Left hindlimb (tissue), 1 donor: Measurements from ENCODE around the gene LDLR.

Experiments
- DNase-seq: peaks from one replicate; pipeline ENCODE4 v3.0.0-alpha.2; 2018

The LDLR gene

DNA sequence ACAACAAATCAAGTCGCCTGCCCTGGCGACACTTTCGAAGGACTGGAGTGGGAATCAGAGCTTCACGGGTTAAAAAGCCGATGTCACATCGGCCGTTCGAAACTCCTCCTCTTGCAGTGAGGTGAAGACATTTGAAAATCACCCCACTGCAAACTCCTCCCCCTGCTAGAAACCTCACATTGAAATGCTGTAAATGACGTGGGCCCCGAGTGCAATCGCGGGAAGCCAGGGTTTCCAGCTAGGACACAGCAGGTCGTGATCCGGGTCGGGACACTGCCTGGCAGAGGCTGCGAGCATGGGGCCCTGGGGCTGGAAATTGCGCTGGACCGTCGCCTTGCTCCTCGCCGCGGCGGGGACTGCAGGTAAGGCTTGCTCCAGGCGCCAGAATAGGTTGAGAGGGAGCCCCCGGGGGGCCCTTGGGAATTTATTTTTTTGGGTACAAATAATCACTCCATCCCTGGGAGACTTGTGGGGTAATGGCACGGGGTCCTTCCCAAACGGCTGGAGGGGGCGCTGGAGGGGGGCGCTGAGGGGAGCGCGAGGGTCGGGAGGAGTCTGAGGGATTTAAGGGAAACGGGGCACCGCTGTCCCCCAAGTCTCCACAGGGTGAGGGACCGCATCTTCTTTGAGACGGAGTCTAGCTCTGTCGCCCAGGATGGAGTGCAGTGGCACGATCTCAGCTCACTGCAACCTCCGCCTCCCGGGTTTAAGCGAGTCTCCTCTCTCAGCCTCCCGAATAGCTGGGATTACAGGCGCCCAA is at the start of gene LDLR:
Gene LDLR (plus strand): TSS at position 210 of the 760 bp plus-strand sequence. CDS start 86 bp downstream, at position 296.
- peak; percentile 89 for DNase-seq

DNA sequence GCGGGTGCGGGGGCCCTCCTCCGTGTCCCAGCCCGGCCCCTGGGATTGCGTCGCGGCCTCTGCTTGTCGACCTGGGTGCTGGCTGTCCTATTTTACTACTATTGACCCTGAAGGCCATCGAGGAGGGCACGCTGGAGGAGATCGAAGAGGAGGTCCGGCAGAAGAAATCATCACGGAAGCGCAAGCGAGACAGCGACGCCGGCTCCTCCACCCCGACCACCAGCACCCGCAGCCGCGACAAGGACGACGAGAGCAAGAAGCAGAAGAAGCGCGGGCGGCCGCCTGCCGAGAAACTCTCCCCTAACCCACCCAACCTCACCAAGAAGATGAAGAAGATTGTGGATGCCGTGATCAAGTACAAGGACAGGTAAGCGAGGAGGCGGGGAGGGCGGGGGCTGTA is 48.1 kb upstream of the LDLR start:
- DNase-seq = no peak

DNA sequence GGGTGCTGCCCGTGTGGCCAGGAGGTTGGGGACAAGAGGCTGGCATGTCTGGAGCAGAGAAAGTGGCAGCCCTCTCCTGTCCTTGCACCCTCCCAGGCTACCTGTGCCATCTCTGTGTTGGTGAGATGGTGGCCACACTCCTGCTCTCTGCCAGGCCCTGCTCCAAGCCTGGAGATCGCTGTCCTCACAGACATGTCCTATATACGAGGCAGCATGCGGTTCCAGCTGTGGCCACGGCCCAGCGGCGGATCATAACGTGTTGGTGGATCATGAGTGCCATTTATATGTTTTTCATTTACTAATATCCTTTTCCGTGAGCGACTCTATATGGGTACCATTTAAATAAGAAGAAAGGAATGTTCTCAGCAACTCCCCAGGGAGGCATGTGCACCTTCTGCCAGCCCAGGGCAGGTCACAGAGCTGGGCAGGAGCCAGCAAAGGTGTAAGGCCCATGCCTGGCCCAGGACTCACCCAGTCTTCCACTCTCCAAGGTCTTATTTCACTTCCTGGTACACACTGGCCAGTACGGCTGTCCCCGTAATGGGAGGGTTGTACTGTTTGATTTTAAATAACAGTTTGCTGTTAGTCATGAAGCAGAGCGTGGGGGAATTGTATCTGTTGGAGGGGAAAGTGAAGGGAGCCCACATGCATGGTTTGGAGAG is 47.2 kb upstream of the LDLR start:
- DNase-seq = no peak

- DNase-seq = no peak
Observed at GRCh38 chr19:11044431-11044830, 44.8 kb upstream of the LDLR start.

DNA sequence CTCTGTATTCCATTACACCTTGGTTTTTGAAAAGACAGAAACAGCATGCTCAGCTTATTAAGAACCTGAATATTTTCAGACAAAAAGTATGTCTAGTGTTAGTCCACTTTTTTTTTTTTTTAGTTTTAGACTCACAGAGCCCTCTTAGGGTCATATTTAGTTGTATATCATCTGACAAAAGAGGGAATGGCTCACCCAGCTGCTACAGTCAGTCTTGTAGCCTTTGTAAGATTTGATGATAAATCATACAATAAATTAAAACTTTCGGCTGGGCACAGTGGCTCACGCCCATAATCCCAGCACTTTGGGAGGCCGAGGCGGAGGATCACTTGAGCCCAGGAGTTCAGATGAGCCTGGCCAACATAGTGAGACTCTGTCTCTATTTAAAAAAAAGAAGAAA is 43.7 kb upstream of the LDLR start:
- no peak for DNase-seq

GRCh38 chr19:11046605-11047354 is 42.5 kb upstream of the LDLR start:
- no peak for DNase-seq

DNA sequence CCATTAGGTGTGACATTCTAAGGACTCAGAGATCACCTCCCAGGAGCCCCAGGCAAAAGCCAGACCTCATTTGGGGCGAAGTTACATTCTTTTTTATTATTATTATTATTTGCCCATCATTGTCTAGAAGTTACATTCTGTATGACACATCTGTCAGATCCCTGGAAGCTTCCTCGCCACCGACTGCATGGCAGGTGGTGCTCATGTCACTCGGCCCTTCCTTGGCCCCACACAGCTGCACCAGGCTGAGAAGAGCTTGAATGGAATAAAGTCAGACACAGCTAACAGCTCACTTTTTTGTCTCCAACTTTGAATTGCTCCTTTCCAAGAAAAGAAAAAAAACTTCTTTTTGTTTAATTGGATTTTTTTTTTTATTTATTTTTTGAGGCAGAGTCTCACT is 41.4 kb upstream of the LDLR start:
- DNase-seq = no peak

DNA sequence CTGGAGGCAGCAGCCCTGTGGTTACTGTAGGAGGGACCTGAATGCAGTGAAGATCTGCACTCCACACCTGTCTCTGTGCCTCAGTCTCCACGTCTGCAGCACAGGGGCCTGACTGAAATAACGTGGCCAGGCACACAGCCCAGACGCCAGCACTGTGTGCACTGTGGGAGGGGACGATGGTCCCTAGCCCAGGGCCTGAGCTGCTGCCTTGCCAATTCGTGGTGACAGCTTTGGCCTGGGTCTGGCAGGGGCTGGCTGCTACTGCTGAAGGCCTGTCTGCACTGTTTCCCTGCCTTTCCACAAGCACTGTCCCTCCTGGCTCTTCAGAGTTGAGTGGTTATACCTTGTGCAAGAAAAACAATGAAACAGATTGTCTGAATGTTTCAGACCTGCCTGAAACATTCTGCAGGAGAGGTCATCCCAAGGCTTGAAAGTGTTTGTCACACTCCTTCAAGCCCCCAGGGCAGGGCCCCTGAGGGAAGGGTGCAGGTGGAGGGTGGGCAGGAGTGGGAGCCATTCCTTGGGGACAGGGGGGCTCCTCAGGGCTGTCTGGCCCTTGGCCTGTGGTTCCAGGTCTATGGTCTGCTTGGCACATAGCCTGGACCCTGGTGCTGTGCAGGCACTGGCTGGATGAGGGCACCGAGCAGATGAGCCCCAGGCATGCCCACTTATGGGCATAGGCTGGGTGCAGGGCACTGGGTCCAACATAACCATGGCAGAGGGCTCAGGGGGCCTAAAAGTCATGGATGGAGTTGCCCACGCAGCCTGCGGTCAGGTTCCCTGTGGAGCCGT is 38.7 kb upstream of the LDLR start:
- DNase-seq = no peak

- DNase-seq = no peak
Observed at GRCh38 chr19:11053817-11054195, 35.5 kb upstream of the LDLR start.

GRCh38 chr19:11054200-11054599 is 35.1 kb upstream of the LDLR start:
- no peak for DNase-seq

- DNase-seq = no peak
Observed at GRCh38 chr19:11054628-11055027, 34.6 kb upstream of the LDLR start.

- DNase-seq = no peak
Observed at GRCh38 chr19:11058246-11059030, 30.8 kb upstream of the LDLR start.

DNA sequence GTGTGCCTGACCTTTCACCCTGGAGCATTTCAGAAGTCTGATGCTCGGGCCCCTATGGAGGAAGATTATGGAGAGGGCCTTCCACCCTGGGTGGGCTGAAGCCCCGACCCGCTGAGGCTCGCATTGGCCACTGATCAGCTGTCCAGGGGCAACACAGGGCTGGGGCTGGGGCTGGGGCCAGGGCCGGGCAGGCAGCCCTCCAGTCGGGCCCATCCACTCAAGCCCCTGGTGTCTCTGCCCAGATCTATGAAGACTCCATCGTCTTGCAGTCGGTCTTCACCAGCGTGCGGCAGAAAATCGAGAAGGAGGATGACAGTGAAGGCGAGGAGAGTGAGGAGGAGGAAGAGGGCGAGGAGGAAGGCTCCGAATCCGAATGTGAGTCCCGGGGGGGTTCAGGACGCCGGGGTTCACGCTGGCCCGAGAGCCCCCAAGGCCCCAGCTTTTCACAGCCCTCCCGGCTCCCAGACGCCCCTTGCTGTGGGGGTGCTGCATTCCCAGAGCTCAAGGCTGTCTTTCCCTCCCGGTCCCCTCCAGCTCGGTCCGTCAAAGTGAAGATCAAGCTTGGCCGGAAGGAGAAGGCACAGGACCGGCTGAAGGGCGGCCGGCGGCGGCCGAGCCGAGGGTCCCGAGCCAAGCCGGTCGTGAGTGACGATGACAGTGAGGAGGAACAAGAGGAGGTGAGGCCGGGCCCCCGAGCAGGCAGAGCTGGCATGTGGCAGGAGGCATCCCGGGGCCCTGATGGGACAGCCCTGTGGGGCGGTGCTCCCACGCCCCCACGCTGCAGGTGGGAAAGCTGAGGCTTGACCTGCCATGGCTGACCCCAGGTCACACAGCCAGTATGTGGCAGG is 29.5 kb upstream of the LDLR start:
- DNase-seq = no peak

GRCh38 chr19:11061952-11062351 is 27.3 kb upstream of the LDLR start:
- DNase-seq = no peak

GRCh38 chr19:11063434-11063833 is 25.8 kb upstream of the LDLR start:
- DNase-seq = no peak

- no peak for DNase-seq
Observed at GRCh38 chr19:11064831-11065303, 24.4 kb upstream of the LDLR start.

DNA sequence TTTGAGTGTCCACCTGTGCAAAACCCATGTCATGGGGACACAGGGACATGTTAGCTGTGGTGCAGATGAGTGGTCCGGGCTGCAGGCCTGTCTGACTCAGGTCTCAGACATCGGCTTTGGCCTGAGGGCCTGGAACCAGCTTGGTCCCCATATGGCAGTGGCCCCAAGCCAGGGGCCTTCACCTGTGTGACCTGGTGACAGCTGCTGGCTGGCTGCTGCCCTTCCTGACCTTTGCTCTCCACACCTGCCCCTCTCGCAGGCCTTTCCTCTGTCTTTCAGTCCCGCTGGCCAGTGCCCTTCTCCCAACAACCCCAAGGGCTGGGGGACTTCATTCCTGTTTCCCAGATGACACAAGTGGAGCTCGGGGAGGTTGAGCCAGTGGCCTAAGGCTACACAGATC is 22.9 kb upstream of the LDLR start:
- no peak for DNase-seq

DNA sequence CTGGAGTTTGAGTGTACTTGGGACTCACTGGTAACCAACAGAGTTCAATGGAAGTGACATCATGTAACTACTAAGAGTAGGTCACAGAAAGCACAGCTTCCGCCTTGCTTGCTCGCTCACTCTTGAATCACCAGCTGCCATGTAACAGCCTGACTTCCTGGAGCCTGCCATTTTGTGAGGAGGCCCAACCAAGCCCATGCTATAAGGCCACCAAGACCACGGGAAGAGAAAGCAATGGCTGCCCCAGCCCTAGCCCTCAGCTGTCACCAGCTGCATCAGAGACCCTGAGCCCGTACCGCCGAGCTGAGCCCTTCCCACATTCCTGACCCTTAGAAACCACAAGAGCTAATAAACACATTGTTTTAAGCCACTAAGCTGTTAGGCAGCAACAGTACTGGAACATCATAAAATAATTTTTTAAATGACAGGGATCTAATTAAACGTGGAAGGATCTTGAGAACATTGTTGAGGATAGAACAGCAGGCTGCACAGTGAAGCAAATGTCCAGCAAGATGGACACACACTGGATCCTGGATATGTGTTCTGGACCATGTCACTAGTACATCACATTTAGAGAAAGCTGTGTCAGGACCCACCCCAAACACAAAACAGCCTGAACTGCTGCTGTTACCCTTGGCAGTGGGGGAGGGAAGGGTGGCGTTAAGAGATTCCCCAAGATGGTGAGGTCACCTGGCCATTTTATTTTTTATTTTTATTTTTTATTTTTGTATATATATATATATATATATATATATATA is 21.7 kb upstream of the LDLR start:
- no peak for DNase-seq

DNA sequence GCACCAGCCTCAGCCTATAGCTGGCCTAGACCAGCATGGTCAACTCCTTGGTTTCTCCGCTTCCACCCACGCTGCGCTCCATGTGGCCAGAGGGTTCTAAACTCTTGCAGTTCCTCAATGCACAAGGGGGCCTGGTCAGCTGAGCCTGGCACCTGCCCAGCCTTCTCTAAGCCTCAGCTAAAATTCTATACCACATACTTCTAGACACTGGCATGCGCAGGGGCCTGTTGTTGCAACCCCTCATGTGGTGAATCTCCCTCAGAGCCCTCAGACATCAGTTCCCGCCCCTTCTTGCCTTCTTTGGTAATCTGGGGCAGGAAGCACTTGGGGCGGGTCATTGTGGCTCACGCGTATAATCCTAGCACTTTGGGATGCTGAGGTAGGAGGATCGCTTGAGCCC is 19.7 kb upstream of the LDLR start:
- DNase-seq = no peak

DNA sequence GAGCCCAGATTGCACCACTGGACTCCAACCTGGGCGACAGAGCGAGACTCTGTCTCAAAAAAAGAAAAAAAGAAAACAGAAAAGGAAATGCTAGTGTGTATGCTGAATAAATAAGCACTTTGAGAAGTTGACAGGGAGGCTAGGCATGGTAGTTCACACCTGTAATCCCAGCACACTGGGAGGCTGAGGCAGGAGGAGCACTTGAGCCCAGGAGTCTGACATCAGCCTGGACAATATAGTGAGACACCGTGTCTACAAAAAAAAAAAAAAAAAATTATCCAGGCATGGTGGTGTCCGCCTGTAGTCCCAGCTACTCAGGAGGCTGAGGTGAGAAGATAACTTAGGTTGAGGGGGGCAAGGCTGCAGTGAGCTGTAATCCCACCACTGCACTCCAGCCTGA is 19.1 kb upstream of the LDLR start:
- DNase-seq = no peak
